HG03520 (cell line): Measurements from ENCODE around the gene CBY1.

Experiments used
- ATAC-seq: cut with Tn5 transposase; IDR thresholded peaks from one replicate; pipeline ENCODE4 v1.9.1; 2021; ENCODE audit warnings: mild to moderate bottlenecking, moderate library complexity; ENCODE audit not compliant: unreplicated experiment

Gene CBY1

DNA sequence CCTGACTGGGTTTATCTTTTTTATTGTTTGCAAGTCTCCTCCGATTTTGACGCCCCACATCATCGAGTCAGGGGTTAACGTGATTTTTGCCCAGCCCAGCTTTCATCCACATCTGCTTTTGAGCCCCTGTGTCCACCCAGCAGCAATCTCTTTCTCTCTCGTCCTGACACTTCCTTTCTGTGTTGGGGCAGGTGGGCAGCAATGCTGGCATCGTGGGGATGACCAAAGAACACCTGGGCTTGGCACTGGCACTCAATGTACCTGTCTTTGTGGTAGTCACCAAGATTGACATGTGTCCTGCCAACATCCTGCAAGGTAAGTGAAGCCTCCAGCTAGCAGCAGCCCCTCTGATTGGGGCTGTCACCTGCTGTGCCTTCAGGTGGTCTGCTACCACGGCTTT lies 65.1 kb downstream of the CBY1 start:
- no peak for ATAC-seq
